ENCODE measurements around the gene UPK1B.

UPK1B gene

GRCh38 chr3:119205685-119206084 is 32.3 kb downstream of the UPK1B start:
- TF ChIP-seq TAF1 (IDR thresholded peaks at IDR 0.05; ENCODE audit: low read depth) = no peak
- TF ChIP-seq USF1 (IDR thresholded peaks at IDR 0.05) = no peak
- no peak for TF ChIP-seq RAD21 (IDR thresholded peaks at IDR 0.05; ENCODE audit: low read depth)
- no peak for TF ChIP-seq EP300 (IDR thresholded peaks at IDR 0.05; ENCODE audit: borderline replicate concordance)
- no peak for TF ChIP-seq FOXM1 (IDR thresholded peaks at IDR 0.05; ENCODE audit: borderline replicate concordance, low read depth)
- no peak for TF ChIP-seq EGR1 (IDR thresholded peaks at IDR 0.05)
- TF ChIP-seq CEBPB (IDR thresholded peaks at IDR 0.05) = no peak

- TF ChIP-seq YY1 (IDR thresholded peaks at IDR 0.05; ENCODE audit: low read depth) (no peak), MAX (IDR thresholded peaks at IDR 0.05) (no peak)
Measured at GRCh38 chr3:119206611-119207511, 33.5 kb downstream of the UPK1B start.

GRCh38 chr3:119207512-119207875 is 34.1 kb downstream of the UPK1B start:
- no peak for TF ChIP-seq TAF1 (IDR thresholded peaks at IDR 0.05; ENCODE audit: low read depth)
- no peak for TF ChIP-seq TCF12 (IDR thresholded peaks at IDR 0.05; ENCODE audit: low read depth)
- no peak for TF ChIP-seq CREB1 (IDR thresholded peaks at IDR 0.05; ENCODE audit: low read depth)
- no peak for TF ChIP-seq TEAD4 (IDR thresholded peaks at IDR 0.05)
- TF ChIP-seq EGR1 (IDR thresholded peaks at IDR 0.05) = no peak
- no peak for TF ChIP-seq FOXM1 (IDR thresholded peaks at IDR 0.05; ENCODE audit: borderline replicate concordance, low read depth)
- TF ChIP-seq NFIC (IDR thresholded peaks at IDR 0.05) = no peak
- no peak for TF ChIP-seq REST (IDR thresholded peaks at IDR 0.05; ENCODE audit: low read depth)
- TF ChIP-seq CEBPB (IDR thresholded peaks at IDR 0.05) = no peak

GRCh38 chr3:119211193-119211592 is 37.8 kb downstream of the UPK1B start:
- TF ChIP-seq REST (IDR thresholded peaks at IDR 0.05; ENCODE audit: low read depth) (no peak), TAF1 (IDR thresholded peaks at IDR 0.05; ENCODE audit: low read depth) (no peak), RAD21 (IDR thresholded peaks at IDR 0.05; ENCODE audit: low read depth) (no peak), ZBTB7A (IDR thresholded peaks at IDR 0.05; ENCODE audit: low read depth) (no peak), CEBPB (IDR thresholded peaks at IDR 0.05) (no peak), FOXM1 (IDR thresholded peaks at IDR 0.05; ENCODE audit: borderline replicate concordance, low read depth) (no peak), CREB1 (IDR thresholded peaks at IDR 0.05; ENCODE audit: low read depth) (no peak), EGR1 (IDR thresholded peaks at IDR 0.05) (no peak), USF1 (IDR thresholded peaks at IDR 0.05) (no peak), TCF12 (IDR thresholded peaks at IDR 0.05; ENCODE audit: low read depth) (no peak), TEAD4 (IDR thresholded peaks at IDR 0.05) (no peak), NFIC (IDR thresholded peaks at IDR 0.05) (no peak)

- TF ChIP-seq TAF1 (IDR thresholded peaks at IDR 0.05; ENCODE audit: low read depth) (no peak), CEBPB (IDR thresholded peaks at IDR 0.05) (no peak), CREB1 (IDR thresholded peaks at IDR 0.05; ENCODE audit: low read depth) (no peak), RAD21 (IDR thresholded peaks at IDR 0.05; ENCODE audit: low read depth) (no peak), ZBTB7A (IDR thresholded peaks at IDR 0.05; ENCODE audit: low read depth) (no peak), EGR1 (IDR thresholded peaks at IDR 0.05) (no peak), REST (IDR thresholded peaks at IDR 0.05; ENCODE audit: low read depth) (no peak), FOXM1 (IDR thresholded peaks at IDR 0.05; ENCODE audit: borderline replicate concordance, low read depth) (no peak), MAX (IDR thresholded peaks at IDR 0.05) (no peak), TEAD4 (IDR thresholded peaks at IDR 0.05) (no peak), EP300 (IDR thresholded peaks at IDR 0.05; ENCODE audit: borderline replicate concordance) (no peak), USF1 (IDR thresholded peaks at IDR 0.05) (no peak), TCF12 (IDR thresholded peaks at IDR 0.05; ENCODE audit: low read depth) (no peak), YY1 (IDR thresholded peaks at IDR 0.05; ENCODE audit: low read depth) (no peak), NFIC (IDR thresholded peaks at IDR 0.05) (no peak)
Measured at GRCh38 chr3:119211803-119212202, 38.4 kb downstream of the UPK1B start.

Measured in Ishikawa (cell line).